Mesenchymal stem cell (in vitro differentiated cells and primary cell): Measurements from ENCODE around the gene FH.
A peak's percentile ranks its signal among the peaks of the same experiment; 100 is the strongest.

Experiments
- DNase-seq: peaks from one replicate; pipeline ENCODE4 v3.0.0-alpha.2; 2013
- H2AFZ ChIP-seq: one replicate; pipeline ENCODE4 v1.6.1; 2013; ENCODE audit warnings: low read depth, mild to moderate bottlenecking, control low read depth, inconsistent platforms, low read length, moderate library complexity
- H2AK5ac ChIP-seq: 2 replicates; pipeline ENCODE4 v1.6.1; 2013; ENCODE audit warnings: low read length, moderate library complexity, mild to moderate bottlenecking, inconsistent platforms; ENCODE audit not compliant: severe bottlenecking
- H2BK120ac ChIP-seq: one replicate; pipeline ENCODE4 v1.6.1; 2013; ENCODE audit warnings: low read depth, mild to moderate bottlenecking, inconsistent platforms, low read length, moderate library complexity
- H2BK12ac ChIP-seq, 2 experiments: one replicate each; pipeline ENCODE4 v1.6.1; 2013; ENCODE audit warnings: inconsistent platforms in 2 of 2, low read length in 2 of 2, mild to moderate bottlenecking in 2 of 2, moderate library complexity in 2 of 2, control low read depth in 1 of 2
- H2BK15ac ChIP-seq: one replicate; pipeline ENCODE4 v1.6.1; 2013; ENCODE audit warnings: mild to moderate bottlenecking, low read depth, inconsistent platforms; ENCODE audit not compliant: poor library complexity, severe bottlenecking
- H2BK5ac ChIP-seq: 2 replicates; pipeline ENCODE4 v1.6.1; 2013; ENCODE audit warnings: low read depth, mild to moderate bottlenecking, low read length, control low read depth, inconsistent platforms; ENCODE audit not compliant: poor library complexity, severe bottlenecking
- H3K14ac ChIP-seq, 2 experiments: one replicate each; pipeline ENCODE4 v1.6.1; 2013; ENCODE audit warnings: inconsistent platforms in 2 of 2, low read length in 2 of 2, control low read depth in 1 of 2, mild to moderate bottlenecking in 1 of 2, moderate library complexity in 1 of 2
- H3K18ac ChIP-seq, 2 experiments: one replicate each; pipeline ENCODE4 v1.6.1; 2013; ENCODE audit warnings: inconsistent platforms in 2 of 2, low read length in 2 of 2, control low read depth in 1 of 2, low read depth in 1 of 2, mild to moderate bottlenecking in 1 of 2
- H3K23ac ChIP-seq, 2 experiments: one replicate each; pipeline ENCODE4 v1.6.1; 2013; ENCODE audit warnings: inconsistent platforms in 2 of 2, low read length in 2 of 2, mild to moderate bottlenecking in 2 of 2, moderate library complexity in 2 of 2, control low read depth in 1 of 2
- H3K27ac ChIP-seq: 2 replicates; pipeline ENCODE4 v1.5.1; 2013; ENCODE audit warnings: mild to moderate bottlenecking, moderate library complexity, low read length, control low read depth, inconsistent platforms; ENCODE audit not compliant: poor library complexity, severe bottlenecking
- H3K27me3 ChIP-seq, 2 experiments: 2 replicates each; pipeline versions ENCODE4 v1.6.1 to v1.7.0; 2013; ENCODE audit warnings: low read length in 2 of 2, mild to moderate bottlenecking in 2 of 2, moderate library complexity in 2 of 2, control low read depth in 1 of 2, inconsistent platforms in 1 of 2; ENCODE audit not compliant: control insufficient read depth in 1 of 2, insufficient read depth in 1 of 2
- H3K36me3 ChIP-seq, 2 experiments: 2 replicates each; pipeline versions ENCODE4 v1.6.1 to v1.7.0; 2013; ENCODE audit warnings: low read length in 2 of 2, control low read depth in 1 of 2, inconsistent platforms in 1 of 2, low read depth in 1 of 2, mild to moderate bottlenecking in 1 of 2; ENCODE audit not compliant: insufficient read depth in 2 of 2, control insufficient read depth in 1 of 2
- H3K4ac ChIP-seq, 2 experiments: one replicate each; pipeline ENCODE4 v1.6.1; 2013; ENCODE audit warnings: inconsistent platforms in 2 of 2, low read length in 2 of 2, mild to moderate bottlenecking in 2 of 2, moderate library complexity in 2 of 2, control low read depth in 1 of 2, low read depth in 1 of 2
- H3K4me1 ChIP-seq: 2 replicates; pipeline ENCODE4 v1.6.1; 2013; ENCODE audit warnings: low read depth, low read length, control low read depth; ENCODE audit not compliant: control insufficient read depth, insufficient read depth
- H3K4me2 ChIP-seq: 2 replicates; pipeline ENCODE4 v1.6.1; 2013; ENCODE audit warnings: low read length, mild to moderate bottlenecking, inconsistent platforms; ENCODE audit not compliant: poor library complexity, severe bottlenecking
- H3K4me3 ChIP-seq, 2 experiments: 2 replicates each; pipeline versions ENCODE4 v1.5.1 to v1.7.0; 2013; ENCODE audit warnings: low read length in 2 of 2, mild to moderate bottlenecking in 2 of 2, control low read depth in 1 of 2, low read depth in 1 of 2; ENCODE audit not compliant: insufficient read depth in 1 of 2
- H3K79me1 ChIP-seq: replicated peaks from 2 replicates; pipeline ENCODE4 v1.6.1; 2013; ENCODE audit warnings: mild to moderate bottlenecking, control low read depth, low read length, inconsistent platforms; ENCODE audit not compliant: poor library complexity, severe bottlenecking
- H3K9ac ChIP-seq: 2 replicates; pipeline ENCODE4 v1.7.0; 2013; ENCODE audit warnings: mild to moderate bottlenecking, low read length, moderate library complexity
- H3K9me3 ChIP-seq: 2 replicates; pipeline ENCODE4 v1.7.0; 2013; ENCODE audit warnings: mild to moderate bottlenecking, low read length; ENCODE audit not compliant: control insufficient read depth
- H4K8ac ChIP-seq: one replicate; pipeline ENCODE4 v1.6.1; 2013; ENCODE audit warnings: inconsistent platforms, mild to moderate bottlenecking, low read length, moderate library complexity
- H4K91ac ChIP-seq: one replicate; pipeline ENCODE4 v1.6.1; 2013; ENCODE audit warnings: mild to moderate bottlenecking, low read length, inconsistent platforms
- WGBS: methylation state at CpG from one replicate; pipeline ENCODE4 v1.1.7; 2013; ENCODE audit warnings: mixed read lengths; 5-methylcytosine and 5-hydroxymethylcytosine counted together

The FH gene

DNA sequence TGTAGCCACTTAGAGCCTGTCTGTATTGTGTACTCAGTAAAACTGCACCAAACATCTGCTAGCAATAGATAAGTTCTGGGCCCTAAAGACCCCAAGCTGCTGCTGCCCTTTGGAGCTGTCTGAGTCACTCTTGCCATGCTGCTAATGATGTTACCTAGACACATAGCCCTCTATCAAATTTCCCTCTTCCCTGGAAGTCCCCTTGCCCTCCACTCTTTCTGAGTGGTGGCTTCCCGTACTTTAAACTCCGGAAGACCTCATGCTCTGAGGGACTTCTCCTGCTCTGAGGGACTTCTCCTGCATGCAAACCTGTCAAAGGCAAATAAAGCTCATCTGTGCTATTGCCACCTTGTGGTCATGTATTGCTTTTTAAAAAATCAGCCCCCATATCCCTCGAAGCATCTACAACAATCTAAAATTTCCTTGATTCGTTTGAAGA lies 34.0 kb downstream of the FH start:
- H3K27me3 ChIP-seq: no peaks in the 10 kb centered on the region
- H2BK5ac ChIP-seq: no peak overlapping the region
- 69% methylated on average over 3 of the region's 4 CpGs for WGBS

DNA sequence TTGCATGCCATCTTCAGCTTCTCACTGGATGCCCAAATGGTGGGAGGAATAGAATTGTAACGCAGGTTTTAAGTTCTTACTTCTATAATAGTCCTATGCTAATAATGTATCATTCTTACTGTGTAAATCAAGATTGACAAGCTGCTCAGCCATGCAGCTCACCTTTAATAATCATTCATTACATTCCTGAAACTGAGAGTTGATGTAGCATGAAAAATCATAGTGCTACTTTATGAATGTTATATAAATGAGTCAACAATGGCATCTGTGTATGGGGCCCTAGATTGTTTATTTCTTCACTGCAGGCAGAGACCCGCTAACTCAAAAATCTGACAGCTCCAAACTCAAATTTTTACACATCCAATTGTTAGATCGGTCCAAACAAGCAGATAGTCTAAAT lies 34.4 kb downstream of the FH start:
- H3K18ac ChIP-seq: no peak overlapping the region
- no peak overlapping the region for H3K4me3 ChIP-seq
- no peak overlapping the region for H3K14ac ChIP-seq
- H2BK12ac ChIP-seq: no peak overlapping the region
- H4K91ac ChIP-seq: no peak overlapping the region
- WGBS: 91% methylated on average over 2 of the region's 3 CpGs
- no peak overlapping the region for H3K4ac ChIP-seq
- H3K36me3 ChIP-seq: no peaks in the 10 kb centered on the region
- no peak overlapping the region for H4K8ac ChIP-seq
- H3K27me3 ChIP-seq: no peaks in the 10 kb centered on the region
- H3K79me1 ChIP-seq: no peaks in the 10 kb centered on the region
- DNase-seq: no peak
- no peak overlapping the region for H3K9ac ChIP-seq
- H2AFZ ChIP-seq: no peak overlapping the region
- no peak overlapping the region for H3K4me2 ChIP-seq
- no peaks in the 10 kb centered on the region for H3K9me3 ChIP-seq
- no peak overlapping the region for H2AK5ac ChIP-seq
- no peak overlapping the region for H2BK15ac ChIP-seq
- no peak overlapping the region for H2BK120ac ChIP-seq
- no peak overlapping the region for H3K27ac ChIP-seq
- H3K23ac ChIP-seq: no peak overlapping the region
- peaks cover 3% of the 10 kb centered on the region for H3K4me1 ChIP-seq
- H2BK5ac ChIP-seq: no peak overlapping the region

More for the DNA sequence above, 34.0 kb downstream of the FH start:
- no peak overlapping the region for H3K4ac ChIP-seq
- no peak overlapping the region for H3K18ac ChIP-seq
- no peaks in the 10 kb centered on the region for H3K9me3 ChIP-seq
- no peak overlapping the region for H2AFZ ChIP-seq
- no peak overlapping the region for H3K14ac ChIP-seq
- no peak overlapping the region for H3K23ac ChIP-seq
- H3K9ac ChIP-seq: no peak overlapping the region
- H3K4me2 ChIP-seq: no peak overlapping the region
- H3K27ac ChIP-seq: no peak overlapping the region
- peak; percentile 36 for DNase-seq
- H3K79me1 ChIP-seq: no peaks in the 10 kb centered on the region
- no peak overlapping the region for H2BK15ac ChIP-seq
- H3K4me3 ChIP-seq: no peak overlapping the region
- H2BK12ac ChIP-seq: no peak overlapping the region
- no peaks in the 10 kb centered on the region for H3K36me3 ChIP-seq
- no peak overlapping the region for H2BK120ac ChIP-seq
- peaks cover 3% of the 10 kb centered on the region for H3K4me1 ChIP-seq
- H2AK5ac ChIP-seq: no peak overlapping the region
- no peak overlapping the region for H4K91ac ChIP-seq
- H4K8ac ChIP-seq: no peak overlapping the region

DNA sequence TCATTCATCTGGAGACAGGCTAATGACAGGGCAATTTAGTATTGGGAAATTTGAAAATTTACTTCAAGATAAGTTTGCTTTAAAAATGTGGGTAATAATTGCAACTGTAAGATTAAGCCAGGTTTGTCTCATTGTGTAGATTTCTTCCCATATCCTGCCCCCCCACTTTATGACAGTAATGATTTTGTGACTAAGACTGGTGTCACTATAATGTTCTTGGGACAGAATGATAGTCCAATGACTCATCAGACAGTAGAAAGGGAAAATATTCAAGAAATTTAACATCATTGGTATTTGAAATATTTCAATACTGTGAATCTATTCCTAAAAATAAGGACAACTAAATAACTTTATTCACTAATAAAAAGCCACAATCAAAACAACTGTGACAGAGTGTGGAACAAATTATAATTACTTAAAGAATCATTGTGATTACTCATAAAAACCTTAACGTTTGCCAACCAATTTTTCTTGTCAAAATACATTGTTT lies 36.7 kb downstream of the FH start:
- Histone ChIP-seq H3K23ac (no peak overlapping the region), H2BK12ac (no peak overlapping the region), H3K27ac (peak overlapping the region; percentile 26), H3K79me1 (no peaks in the 10 kb centered on the region), H3K9ac (peak overlapping the region; percentile 13), H4K91ac (no peak overlapping the region), H3K14ac (no peak overlapping the region), H3K4ac (no peak overlapping the region), H2BK15ac (no peak overlapping the region), H4K8ac (no peak overlapping the region), H3K4me1 (peaks cover 3% of the 10 kb centered on the region), H3K27me3 (no peaks in the 10 kb centered on the region), H3K9me3 (no peaks in the 10 kb centered on the region), H2BK120ac (no peak overlapping the region), H3K4me2 (no peak overlapping the region), H3K18ac (no peak overlapping the region), H3K36me3 (no peaks in the 10 kb centered on the region), H2AFZ (no peak overlapping the region), H3K4me3 (no peak overlapping the region), H2BK5ac (no peak overlapping the region), H2AK5ac (no peak overlapping the region)
- WGBS: no CpG with 5 or more reads among the region's 1 CpG
- DNase-seq: peak; percentile 36

DNA sequence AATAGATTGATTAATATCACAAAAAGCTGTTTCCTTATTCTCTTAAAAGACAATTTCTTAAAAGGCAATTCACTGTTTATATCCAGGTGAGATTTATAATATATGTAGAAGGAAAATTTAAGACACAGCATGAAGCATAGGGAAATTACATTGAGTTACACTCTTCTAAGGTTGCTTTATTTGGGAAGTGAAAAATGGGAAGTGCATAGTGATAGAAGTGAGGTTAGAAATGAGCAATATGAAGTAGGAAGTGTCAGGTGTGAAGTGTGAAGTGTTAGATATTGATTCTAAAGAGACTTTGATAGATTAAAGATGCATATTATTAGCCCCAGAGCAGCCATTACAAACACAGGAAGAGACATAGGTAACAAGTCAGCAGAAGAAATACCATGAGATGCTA lies 40.3 kb downstream of the FH start:
- no peak overlapping the region for H3K14ac ChIP-seq
- H2BK15ac ChIP-seq: no peak overlapping the region
- H4K91ac ChIP-seq: no peak overlapping the region
- H3K4me2 ChIP-seq: no peak overlapping the region
- no peak overlapping the region for H3K23ac ChIP-seq
- H2AFZ ChIP-seq: no peak overlapping the region
- no peak overlapping the region for H3K4me3 ChIP-seq
- no peaks in the 10 kb centered on the region for H3K36me3 ChIP-seq
- H3K18ac ChIP-seq: no peak overlapping the region
- H3K27me3 ChIP-seq: no peaks in the 10 kb centered on the region
- no peak overlapping the region for H3K4ac ChIP-seq
- H3K4me1 ChIP-seq: peaks cover 3% of the 10 kb centered on the region
- H2BK120ac ChIP-seq: no peak overlapping the region
- H2AK5ac ChIP-seq: no peak overlapping the region
- no peak overlapping the region for H4K8ac ChIP-seq
- H3K27ac ChIP-seq: no peak overlapping the region
- H2BK12ac ChIP-seq: no peak overlapping the region
- no peak for DNase-seq
- H3K9ac ChIP-seq: no peak overlapping the region
- H3K9me3 ChIP-seq: no peaks in the 10 kb centered on the region
- H3K79me1 ChIP-seq: no peaks in the 10 kb centered on the region
- no peak overlapping the region for H2BK5ac ChIP-seq
